Mucosa of rectum (tissue), 2 donors: ENCODE data around the gene SLC41A3.

Experiments used
- H3K27ac ChIP-seq, 2 donors: one replicate each; pipeline ENCODE4 v1.7.0; 2013; ENCODE audit warnings: inconsistent platforms in 2 of 2, low read depth in 2 of 2, low read length in 2 of 2
- H3K27me3 ChIP-seq, 2 donors: one replicate each; pipeline ENCODE4 v1.7.0; 2013; ENCODE audit warnings: low read length in 2 of 2; ENCODE audit not compliant: control insufficient read depth in 2 of 2, insufficient read depth in 2 of 2
- H3K36me3 ChIP-seq, 2 donors: one replicate each; pipeline ENCODE4 v1.7.0; 2013; ENCODE audit warnings: low read length in 2 of 2; ENCODE audit not compliant: control insufficient read depth in 2 of 2, insufficient read depth in 2 of 2
- H3K4me1 ChIP-seq, 2 donors: one replicate each; pipeline ENCODE4 v1.7.0; 2013; ENCODE audit warnings: low read length in 2 of 2, mild to moderate bottlenecking in 1 of 2; ENCODE audit not compliant: control insufficient read depth in 2 of 2, insufficient read depth in 2 of 2
- H3K4me3 ChIP-seq, 2 donors: one replicate each; pipeline ENCODE4 v1.7.0; 2013; ENCODE audit warnings: low read length in 2 of 2
- H3K9ac ChIP-seq, 2 donors: one replicate each; pipeline ENCODE4 v1.7.0; 2013; ENCODE audit warnings: low read length in 2 of 2, low read depth in 1 of 2, mild to moderate bottlenecking in 1 of 2
- H3K9me3 ChIP-seq, 2 donors: one replicate each; pipeline ENCODE4 v1.7.0; 2013; ENCODE audit warnings: low read length in 2 of 2; ENCODE audit not compliant: control insufficient read depth in 2 of 2
- donor health status: healthy.
- donor health status: Normal muscosa, but diverticular disease.

SLC41A3 gene

DNA sequence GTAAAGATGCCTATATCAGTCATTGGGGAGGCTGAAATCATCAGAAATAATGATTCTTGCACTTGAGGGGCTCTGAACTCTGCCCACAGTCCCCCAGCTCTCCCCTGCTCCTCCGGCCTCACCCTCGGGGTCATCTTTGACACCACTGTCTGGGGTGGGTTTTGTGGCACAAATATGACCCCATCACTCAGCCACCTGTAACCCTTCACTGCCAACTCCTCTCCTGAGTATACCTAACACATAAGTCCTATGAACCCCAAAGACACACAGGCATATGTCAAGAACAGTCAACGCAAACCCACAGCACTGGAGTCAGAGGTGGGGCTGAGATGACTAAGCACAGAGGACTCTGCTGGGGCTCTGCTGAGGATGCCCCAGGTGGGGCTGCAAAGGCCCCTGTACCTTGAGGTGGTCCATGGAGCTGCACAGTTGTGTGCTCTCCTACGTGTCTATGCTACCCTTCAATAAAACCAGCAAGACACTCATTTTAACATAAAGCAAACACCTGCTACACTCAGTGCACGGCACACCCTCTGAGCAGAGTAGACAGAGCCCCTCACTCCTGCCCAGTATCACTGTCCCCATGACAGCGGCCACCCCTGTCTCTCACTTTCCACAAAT is 29.9 kb downstream of the SLC41A3 start:
- Histone ChIP-seq H3K4me3 (no peak overlapping the region), H3K9ac (no peak overlapping the region), H3K27me3 (no peaks in the 10 kb centered on the region), H3K9me3 (no peaks in the 10 kb centered on the region), H3K4me1 (no peaks in the 10 kb centered on the region), H3K27ac (no peak overlapping the region), H3K36me3 (no peaks in the 10 kb centered on the region)

- H3K4me3 ChIP-seq, result no peak overlapping the region
- no peaks in the 10 kb centered on the region for H3K27me3 ChIP-seq
- H3K36me3 ChIP-seq, result no peaks in the 10 kb centered on the region
- no peak overlapping the region for H3K9ac ChIP-seq
- H3K27ac ChIP-seq, result no peak overlapping the region
- no peaks in the 10 kb centered on the region for H3K9me3 ChIP-seq
- no peaks in the 10 kb centered on the region for H3K4me1 ChIP-seq
These were observed 30.4 kb downstream of the SLC41A3 start for GRCh38 chr3:126053513-126053912.

- Histone ChIP-seq H3K27me3 (no peaks in the 10 kb centered on the region), H3K4me3 (no peak overlapping the region), H3K4me1 (no peaks in the 10 kb centered on the region), H3K36me3 (no peaks in the 10 kb centered on the region), H3K27ac (no peak overlapping the region), H3K9me3 (no peaks in the 10 kb centered on the region), H3K9ac (no peak overlapping the region)
These were observed 31.5 kb downstream of the SLC41A3 start for GRCh38 chr3:126052196-126053058.

- Histone ChIP-seq H3K9me3 (no peaks in the 10 kb centered on the region), H3K27ac (no peak overlapping the region), H3K36me3 (no peaks in the 10 kb centered on the region), H3K4me3 (no peak overlapping the region), H3K9ac (no peak overlapping the region), H3K27me3 (no peaks in the 10 kb centered on the region), H3K4me1 (no peaks in the 10 kb centered on the region)
These were observed 32.2 kb downstream of the SLC41A3 start for GRCh38 chr3:126051741-126052140.

- Histone ChIP-seq H3K4me1 (no peaks in the 10 kb centered on the region), H3K27me3 (no peaks in the 10 kb centered on the region), H3K9ac (no peak overlapping the region), H3K36me3 (no peaks in the 10 kb centered on the region), H3K4me3 (no peak overlapping the region), H3K9me3 (no peaks in the 10 kb centered on the region), H3K27ac (no peak overlapping the region)
These were observed 32.7 kb downstream of the SLC41A3 start for GRCh38 chr3:126051234-126051633.

DNA sequence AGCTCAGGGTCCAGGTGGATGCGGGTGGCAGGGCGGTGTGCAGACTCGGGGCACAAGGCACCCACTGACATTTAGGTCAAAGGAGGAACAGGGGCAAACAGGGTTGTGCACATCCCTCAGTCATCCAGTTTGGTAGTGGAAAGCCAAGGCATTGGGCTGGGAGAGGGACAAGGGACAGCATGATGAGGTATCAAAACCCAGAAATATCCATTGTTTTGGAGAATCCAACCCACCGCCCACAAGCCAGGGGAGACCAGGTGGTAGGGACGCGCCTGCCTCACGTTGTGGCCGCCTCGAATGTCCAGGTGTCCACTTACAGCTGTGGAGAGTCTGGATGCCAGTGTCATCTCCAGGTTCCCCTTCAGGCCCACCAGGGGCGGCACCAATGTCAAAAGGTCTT is 33.3 kb downstream of the SLC41A3 start:
- Histone ChIP-seq H3K4me3 (no peak overlapping the region), H3K27ac (no peak overlapping the region), H3K36me3 (no peaks in the 10 kb centered on the region), H3K9ac (no peak overlapping the region), H3K4me1 (no peaks in the 10 kb centered on the region), H3K27me3 (no peaks in the 10 kb centered on the region), H3K9me3 (no peaks in the 10 kb centered on the region)

- no peaks in the 10 kb centered on the region for H3K9me3 ChIP-seq
- no peaks in the 10 kb centered on the region for H3K27me3 ChIP-seq
- H3K4me3 ChIP-seq, result no peak overlapping the region
- no peak overlapping the region for H3K27ac ChIP-seq
- H3K9ac ChIP-seq, result no peak overlapping the region
- no peaks in the 10 kb centered on the region for H3K4me1 ChIP-seq
- no peaks in the 10 kb centered on the region for H3K36me3 ChIP-seq
These were observed 33.9 kb downstream of the SLC41A3 start for GRCh38 chr3:126050050-126050392.

- no peaks in the 10 kb centered on the region for H3K9me3 ChIP-seq
- H3K27me3 ChIP-seq, result no peaks in the 10 kb centered on the region
- H3K27ac ChIP-seq, result no peak overlapping the region
- no peaks in the 10 kb centered on the region for H3K4me1 ChIP-seq
- no peak overlapping the region for H3K9ac ChIP-seq
- no peaks in the 10 kb centered on the region for H3K36me3 ChIP-seq
- H3K4me3 ChIP-seq, result no peak overlapping the region
These were observed 34.5 kb downstream of the SLC41A3 start for GRCh38 chr3:126049289-126050049.

DNA sequence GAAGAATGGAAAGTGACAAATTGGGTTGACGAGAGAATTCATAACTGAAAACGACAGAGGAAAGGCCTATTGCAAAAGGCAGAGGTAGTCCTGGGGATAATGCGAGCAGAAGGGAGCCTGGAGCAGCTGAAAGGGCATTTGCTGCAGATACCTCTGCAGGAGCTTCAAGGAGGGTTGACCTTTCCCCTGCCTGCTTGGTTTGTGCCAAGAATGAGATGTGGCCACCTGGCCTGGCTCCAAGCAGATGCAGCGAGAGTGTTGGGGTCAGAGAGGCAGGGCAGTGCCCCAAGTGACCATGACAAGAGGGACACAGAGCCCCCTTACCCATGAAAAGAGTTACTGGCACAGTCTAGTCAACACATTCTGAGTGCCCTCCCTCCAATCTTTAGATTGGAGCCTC is 43.5 kb downstream of the SLC41A3 start:
- Histone ChIP-seq H3K27ac (no peak overlapping the region), H3K4me3 (no peak overlapping the region), H3K36me3 (no peaks in the 10 kb centered on the region), H3K9me3 (no peaks in the 10 kb centered on the region), H3K27me3 (no peaks in the 10 kb centered on the region), H3K9ac (no peak overlapping the region), H3K4me1 (no peaks in the 10 kb centered on the region)

GRCh38 chr3:126039870-126040269 is 44.1 kb downstream of the SLC41A3 start:
- H3K4me1 ChIP-seq, result no peaks in the 10 kb centered on the region
- H3K4me3 ChIP-seq, result no peak overlapping the region
- no peaks in the 10 kb centered on the region for H3K36me3 ChIP-seq
- no peaks in the 10 kb centered on the region for H3K9me3 ChIP-seq
- no peak overlapping the region for H3K9ac ChIP-seq
- no peaks in the 10 kb centered on the region for H3K27me3 ChIP-seq
- no peak overlapping the region for H3K27ac ChIP-seq
